Hepatic stellate cell (primary cell): ENCODE measurements around the gene REEP3.
"Not testable (repeated sequence)": the region's sequence is repeated elsewhere in the genome, so short reads cannot be mapped to it uniquely, and the experiment has no call there.

Experiments
- DNase-seq: peaks from one replicate; pipeline ENCODE4 v3.0.0; 2011; ENCODE audit warnings: low spot score

The REEP3 gene, protein sequence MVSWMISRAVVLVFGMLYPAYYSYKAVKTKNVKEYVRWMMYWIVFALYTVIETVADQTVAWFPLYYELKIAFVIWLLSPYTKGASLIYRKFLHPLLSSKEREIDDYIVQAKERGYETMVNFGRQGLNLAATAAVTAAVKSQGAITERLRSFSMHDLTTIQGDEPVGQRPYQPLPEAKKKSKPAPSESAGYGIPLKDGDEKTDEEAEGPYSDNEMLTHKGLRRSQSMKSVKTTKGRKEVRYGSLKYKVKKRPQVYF

DNA sequence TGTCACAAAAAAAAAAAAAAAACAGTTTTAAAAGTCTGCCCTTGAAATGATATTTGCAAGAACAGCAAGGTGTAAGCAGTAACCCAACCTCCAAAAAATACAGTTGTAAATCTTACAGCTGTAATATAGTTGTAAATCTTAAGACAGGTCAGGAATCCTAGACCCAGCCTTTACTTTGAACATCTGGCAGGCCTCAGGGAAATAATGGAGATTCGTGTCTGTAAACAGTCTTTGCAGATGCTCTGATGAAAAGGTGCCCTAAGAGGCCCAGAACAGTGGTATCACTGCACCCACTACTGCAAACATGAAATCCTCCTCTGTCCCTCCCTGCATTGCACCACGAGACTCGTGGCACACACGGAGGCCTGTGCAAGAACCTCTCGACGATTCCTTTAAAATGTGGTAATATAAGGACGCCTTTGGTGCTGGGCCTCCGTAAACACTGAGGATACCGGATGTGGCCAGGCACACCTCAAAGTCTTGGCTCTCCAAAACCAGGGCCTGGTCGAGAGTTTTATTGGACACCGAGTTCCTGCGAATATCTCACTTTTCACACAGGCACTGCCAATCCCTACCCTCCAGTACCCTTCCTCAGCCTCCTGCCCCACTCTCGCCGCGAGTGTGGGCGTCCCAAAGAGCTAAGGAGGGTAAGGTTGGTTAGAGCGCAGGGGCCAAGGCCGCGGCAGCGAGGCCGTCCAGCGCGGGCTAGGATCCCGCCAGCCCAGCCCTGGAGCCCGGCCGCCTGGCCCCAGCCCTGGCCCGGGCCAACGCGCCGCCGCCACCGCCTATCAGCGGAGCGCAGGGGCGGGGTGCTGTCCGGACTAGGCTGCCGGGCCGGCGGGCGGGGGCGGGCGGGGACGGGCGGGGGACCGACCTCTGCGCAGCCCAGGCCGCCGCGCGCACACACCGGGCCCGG, at the start of gene REEP3:
Gene REEP3, plus strand, starts transcription at position 902 of the 916 bp plus-strand sequence. CDS start 145 bp downstream, outside the sequence.
- no peak for DNase-seq

DNA sequence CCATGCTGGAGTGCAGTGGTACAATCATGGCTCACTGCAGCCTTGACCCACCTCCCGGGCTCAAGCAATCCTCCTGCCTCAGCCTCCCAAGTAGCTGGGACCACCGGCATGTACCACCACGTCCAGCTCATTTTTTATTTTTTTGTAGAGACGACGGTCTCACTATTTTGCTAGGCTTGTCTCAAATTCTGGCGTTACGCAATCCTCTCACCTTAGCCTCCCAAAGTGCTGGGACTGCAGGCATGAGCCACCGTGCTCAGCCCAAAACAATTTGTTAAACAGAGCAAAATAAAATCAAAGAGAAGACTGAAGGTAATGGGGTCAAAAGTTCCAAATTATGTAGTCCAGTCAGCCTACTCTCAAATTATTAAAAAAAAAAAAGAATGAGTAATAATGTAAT, 46.7 kb upstream of the REEP3 start:
- DNase-seq: no peak

DNA sequence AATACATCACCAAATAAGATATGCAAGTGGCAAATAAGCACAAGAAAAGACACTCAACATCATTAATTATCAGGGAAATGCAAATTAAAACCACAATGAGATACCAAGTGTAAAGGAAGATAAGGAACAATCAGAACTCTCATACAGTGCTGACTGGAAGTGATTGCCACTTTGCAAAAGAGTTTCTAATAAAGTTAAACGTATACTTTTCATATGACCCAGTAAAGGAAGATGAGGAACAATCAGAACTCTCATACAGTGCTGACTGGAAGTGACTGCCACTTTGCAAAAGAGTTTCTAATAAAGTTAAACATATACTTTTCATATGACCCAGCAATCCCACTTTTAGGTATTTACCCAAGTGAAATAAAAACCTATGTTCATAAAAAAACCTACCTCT, 43.3 kb upstream of the REEP3 start:
- no peak for DNase-seq

DNA sequence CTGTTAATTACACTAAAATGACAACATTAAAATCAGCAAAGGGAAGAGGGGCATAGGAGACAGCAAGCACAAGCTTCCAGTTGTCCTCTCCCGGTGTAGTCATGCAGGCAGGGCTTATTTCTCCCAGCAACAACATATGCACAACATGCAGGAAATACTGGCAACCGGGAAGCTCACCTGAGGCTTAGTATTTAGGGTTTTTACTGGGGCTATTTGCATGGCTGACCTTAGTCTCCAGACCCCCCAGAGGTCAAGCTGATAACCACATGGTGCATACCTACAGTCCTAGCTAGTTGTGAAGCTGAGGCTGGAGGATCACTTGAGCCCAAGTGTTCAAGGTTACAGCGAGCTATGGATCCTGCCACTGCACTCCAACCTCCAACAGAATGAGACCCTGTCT, 42.6 kb upstream of the REEP3 start:
- DNase-seq: no peak

DNA sequence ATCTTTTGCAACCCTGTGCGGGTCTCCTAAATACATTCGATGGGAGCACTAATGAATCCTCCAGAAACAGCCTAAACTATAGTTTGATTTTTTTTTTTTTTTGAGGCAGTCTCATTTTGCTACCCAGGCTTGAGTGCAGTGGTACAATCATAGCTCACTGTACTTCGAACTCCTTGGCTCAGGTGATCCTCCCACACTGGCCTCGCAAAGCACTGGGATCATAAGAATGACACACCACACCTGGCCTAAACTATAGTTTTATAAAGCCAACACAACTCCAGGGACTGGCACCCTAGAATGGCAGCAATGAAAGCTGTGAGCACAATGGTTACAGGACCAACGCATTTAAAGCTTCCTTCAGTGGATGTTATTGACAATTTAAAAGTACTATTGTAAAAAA, 41.0 kb upstream of the REEP3 start:
- DNase-seq: no peak

DNA sequence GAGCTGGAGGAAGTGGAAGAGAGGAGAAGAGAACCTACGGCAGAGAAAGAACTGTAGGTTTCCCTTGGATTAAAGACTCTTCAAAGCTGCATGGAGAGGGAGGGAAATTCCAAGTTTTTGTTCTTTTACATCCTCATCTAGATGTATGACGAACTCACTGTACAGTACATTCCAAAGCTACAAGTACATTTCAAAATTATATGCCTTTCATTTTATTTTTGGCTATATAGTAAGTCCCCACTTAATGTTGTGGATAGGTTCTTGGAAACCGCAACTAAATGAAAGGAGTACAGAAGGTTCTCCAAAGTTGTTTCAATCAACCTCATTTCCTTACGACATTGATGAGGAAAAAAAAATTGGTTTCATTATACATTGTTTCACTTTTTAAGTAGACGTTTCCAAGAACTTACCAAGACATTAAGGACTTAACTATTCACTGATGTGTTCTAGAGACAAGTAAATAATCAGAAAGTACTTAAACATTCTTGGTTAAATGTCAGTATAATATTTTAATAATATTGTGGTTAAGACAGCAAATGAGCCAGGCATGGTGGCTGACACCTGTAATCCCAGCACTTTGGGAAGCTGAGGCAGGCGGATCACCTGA, 39.3 kb upstream of the REEP3 start:
- no peak for DNase-seq

DNA sequence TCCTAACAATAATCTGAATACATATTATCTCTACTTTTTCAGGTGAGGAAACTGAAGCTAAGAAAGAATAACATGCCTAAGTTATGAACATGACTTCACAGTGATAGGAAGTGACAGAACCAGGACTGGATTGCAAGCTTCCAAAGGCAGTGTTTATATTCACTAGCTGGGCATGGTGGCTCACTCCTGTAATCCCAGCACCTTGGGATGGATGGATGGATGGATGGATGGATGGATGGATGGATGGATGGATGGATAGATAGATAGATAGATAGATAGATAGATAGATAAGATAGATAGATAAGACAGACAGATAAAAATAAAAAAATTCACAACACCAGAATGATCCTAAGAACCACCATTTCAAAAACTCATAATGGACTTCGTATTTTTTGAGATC, 37.2 kb upstream of the REEP3 start:
- no peak for DNase-seq

DNA sequence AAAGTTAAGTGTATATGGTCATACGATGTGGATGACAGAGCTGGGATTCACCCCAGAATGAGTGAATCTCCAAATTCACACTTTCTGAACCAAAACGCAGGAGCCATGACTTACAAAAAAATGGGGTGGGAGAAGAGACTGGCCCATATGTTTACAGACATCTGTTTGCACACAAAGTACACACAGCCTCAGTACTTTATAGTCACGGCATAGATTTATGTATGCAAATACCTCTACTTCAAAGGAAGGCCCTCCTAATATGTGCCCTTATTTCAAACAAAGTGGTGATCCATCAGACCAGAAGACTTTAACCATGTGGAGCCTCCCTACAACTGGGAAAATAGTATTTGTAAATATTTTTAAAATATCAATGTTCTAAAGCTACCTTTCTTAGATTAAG, 33.2 kb upstream of the REEP3 start:
- no peak for DNase-seq

DNA sequence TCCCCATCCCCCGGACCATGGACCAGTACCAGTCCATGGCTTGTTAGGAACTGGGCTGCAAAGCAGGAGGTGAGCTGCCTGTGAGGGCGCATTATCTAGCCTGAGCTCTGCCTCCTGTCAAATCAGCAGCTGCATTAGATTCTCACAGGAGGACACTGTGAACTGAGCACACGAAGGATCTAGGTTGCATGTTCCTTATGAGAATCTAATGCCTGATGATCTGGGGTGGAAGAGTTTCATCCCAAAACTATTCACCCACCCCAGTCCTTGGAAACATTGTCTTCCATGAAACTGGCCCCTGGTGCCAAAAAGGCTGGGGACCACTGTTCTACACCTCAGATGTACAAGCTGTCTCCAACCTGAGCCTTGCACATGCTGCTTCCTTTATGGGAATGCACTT, 31.4 kb upstream of the REEP3 start:
- no peak for DNase-seq

DNA sequence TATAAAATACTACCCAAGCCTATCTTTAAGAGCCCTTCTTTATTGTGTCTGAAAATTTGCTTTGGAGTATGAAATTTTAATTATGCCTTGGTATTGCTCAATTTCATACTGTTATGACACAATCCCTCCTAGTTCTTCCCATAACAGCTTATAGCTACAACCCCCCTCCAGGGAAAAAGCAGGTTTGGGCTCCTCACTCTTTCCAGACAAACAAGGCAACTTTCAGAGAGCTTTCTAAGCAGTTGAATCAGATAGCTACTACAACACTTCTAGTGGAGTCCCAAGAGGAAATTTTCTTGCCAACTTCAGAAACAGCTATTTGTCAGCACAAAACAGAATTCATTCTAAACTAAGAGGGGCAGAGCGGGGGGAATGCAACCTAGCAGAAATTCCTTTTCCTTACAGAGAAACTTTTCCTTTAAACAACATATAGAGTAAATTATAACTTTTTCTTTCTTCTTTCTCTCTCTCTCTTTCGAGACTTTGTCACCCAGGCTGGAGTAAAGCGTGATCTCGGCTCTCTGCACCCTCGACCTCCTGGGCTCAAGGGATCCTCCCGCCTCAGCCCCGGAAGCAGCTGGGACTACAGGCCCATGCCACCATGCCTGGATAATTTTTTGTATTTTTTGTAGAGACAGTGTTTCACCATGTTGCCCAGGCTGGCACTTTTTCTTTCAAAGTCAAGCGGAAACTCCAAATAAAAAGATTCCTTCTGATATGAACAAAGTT, 29.4 kb upstream of the REEP3 start:
- DNase-seq: peak; percentile 55

DNA sequence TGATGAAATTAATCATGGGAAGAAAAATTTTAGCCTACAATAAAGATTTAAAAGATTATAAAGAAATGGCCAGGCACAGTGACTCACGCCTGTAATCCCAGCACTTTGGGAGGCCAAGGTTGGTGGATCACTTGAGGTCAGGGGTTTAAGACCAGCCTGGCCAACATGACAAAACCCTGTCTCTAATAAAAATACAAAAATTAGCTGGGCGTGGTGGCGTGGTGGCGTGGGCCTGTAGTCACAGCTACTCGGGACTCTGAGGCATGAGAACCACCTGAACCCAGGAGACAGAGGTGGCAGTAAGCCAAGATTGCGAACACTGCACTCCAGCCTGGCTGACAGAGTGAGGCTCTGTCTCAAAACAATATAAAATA, 28.9 kb upstream of the REEP3 start:
- not testable (repeated sequence) for DNase-seq

DNA sequence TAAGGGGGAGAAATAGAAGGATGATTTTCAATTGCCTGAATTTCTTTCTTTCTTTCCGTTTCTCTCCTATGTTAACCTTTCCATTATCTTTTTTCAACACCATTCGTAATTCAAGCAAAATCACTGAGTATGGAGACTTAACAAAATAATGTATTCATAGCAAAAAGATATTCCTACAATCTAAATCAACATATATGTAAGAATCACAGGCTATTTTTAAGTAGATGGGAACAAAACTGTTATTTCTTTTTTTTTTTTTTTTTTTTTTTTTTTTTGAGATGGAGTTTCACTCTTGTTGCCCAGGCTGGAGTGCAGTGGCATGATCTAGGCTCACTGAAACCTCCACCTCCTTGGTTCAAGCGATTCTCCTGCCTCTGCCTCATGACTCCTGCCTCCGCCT, 28.2 kb upstream of the REEP3 start:
- no peak for DNase-seq

DNA sequence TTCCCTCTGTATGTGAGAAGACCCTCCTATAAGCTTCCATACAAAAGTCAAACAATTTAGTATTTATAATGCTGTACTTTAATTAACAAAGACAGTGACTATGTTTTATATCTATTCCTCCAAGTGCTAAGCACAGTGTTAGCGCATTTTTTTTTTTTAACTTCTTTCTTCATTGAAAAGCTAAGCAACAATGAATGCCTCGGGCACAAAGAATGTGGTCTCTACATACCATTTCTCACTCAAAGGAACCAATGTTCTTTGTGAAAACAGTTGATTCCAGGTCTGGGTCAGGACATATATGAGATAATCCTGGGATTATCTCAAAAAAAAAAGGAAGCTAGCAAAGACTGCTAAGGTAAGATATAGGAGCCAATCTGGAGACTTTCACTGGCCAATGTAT, 26.2 kb upstream of the REEP3 start:
- DNase-seq: no peak

DNA sequence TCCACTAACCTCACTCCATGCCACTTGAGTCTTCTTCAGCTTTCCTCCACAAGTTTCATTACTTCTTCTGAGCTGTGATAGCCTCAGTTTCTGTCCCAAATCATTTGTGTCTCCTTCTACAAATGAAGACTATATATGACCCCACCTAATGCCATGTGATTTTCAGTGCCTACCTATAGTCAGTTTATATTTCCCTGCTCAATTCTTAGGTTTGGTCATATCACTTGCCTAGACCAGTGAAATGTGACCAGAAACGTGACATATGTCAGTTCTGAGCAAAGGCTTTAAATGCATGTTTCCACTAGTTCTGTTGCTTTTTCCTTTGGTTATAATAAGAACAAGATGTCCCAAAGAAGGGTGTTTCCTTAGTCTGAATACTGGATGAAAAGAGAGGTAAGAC, 24.6 kb upstream of the REEP3 start:
- no peak for DNase-seq

DNA sequence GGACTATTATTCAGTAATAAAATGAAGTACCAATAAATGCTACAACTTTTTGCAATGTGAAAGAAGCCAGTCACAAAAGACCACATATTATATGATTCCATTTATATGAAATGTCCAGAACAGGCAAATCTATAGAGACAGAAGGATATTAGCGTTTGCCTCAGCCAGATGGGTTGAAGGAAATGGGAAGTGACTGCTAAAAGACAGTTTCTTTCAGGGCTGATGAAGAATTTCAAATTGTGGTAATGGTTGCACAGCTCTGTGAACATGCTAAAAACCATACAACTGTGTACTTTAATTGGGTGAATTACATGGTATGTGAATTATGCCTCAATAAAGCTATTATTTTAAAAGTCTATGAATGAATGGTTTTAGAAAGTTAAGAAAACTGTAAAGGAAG, 23.9 kb upstream of the REEP3 start:
- no peak for DNase-seq

DNA sequence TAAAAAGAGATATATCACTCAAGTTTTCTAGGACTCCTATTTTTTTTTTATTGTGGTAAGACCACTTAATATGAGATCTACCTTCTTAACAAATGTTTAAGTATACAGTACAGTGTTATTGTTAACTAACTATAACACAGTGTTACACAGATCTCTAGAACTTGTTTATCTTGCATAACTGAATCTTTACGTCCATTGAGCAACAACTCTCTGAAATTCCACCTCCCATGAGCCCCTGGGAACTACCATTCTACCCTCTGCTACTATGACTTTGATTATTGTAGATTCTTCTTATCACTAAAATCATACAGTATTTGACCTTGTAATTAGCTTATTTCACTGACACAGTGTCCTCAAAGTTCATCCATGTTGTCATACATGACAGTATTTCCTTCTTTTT, 22.5 kb upstream of the REEP3 start:
- DNase-seq: no peak

DNA sequence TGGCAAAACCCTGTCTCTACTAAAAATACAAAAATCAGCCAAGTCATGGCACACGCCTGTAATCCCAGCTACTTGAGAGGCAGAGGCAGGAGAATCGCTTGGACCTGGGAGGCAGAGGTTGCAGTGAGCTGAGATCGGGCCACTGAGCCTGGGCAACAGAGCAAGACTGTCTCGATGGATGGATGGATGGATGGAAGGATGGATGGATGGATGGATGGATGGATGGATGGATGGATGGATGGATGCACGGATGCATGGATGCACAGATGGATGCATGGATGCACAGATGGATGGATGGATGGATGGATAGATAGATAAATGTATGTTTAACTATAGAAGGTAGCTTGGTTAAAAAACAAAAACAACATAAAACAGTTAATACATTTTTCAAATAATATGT, 20.6 kb upstream of the REEP3 start:
- not testable (repeated sequence) for DNase-seq

DNA sequence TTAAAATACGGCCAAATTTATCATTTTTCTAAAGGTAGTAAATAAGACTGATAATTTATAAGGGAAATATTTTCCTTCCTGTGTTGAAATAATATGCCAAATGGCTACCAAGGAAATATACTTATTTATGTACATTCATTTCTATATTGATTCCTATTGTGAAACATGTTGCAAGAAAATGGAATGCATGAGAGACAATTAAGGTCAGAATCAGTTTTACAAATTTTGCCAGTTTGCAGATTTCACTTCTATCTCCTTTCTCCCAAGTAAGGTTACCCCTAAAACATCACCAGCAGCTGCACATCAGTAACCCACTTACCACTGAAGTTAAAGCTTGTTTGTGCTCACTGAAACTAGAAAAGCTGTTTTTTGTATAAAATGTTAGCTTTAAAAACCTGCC, 19.2 kb upstream of the REEP3 start:
- DNase-seq: no peak

DNA sequence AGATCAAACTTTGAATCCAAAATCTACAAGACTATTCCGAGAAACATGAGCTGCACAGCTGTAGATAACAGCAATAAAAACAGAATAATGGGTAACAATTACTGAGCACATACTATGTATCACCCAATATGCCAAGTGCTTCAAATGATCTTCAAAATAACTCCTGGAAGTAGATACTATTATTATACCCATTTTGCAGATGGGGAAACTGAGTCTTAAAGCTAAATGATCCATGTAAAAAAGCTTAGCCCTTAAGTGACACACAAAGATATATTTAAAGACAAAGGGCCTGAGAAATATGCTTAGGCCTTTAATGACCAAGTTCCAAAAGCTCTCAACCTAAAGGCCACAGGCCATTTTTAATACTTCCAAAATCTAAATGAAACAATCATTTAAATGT, 18.4 kb upstream of the REEP3 start:
- no peak for DNase-seq

DNA sequence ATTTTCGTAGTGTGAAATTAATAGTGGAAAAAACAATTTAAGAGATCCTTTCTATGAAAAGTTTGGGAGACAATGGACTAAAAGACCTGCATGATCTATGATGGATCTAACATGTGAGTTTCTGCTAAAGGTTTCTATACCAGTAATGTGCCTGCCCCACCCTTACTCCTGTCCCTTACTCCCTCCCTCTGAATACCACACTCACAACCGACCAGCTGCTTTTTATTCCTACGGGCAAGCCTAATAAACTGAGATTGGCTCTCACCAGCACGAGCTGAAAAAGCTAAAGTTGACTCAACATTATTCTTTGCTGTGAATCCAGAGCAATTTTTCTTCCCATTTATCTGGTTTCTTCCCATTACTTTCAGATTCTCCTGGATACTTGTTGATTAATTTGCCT, 17.8 kb upstream of the REEP3 start:
- no peak for DNase-seq

DNA sequence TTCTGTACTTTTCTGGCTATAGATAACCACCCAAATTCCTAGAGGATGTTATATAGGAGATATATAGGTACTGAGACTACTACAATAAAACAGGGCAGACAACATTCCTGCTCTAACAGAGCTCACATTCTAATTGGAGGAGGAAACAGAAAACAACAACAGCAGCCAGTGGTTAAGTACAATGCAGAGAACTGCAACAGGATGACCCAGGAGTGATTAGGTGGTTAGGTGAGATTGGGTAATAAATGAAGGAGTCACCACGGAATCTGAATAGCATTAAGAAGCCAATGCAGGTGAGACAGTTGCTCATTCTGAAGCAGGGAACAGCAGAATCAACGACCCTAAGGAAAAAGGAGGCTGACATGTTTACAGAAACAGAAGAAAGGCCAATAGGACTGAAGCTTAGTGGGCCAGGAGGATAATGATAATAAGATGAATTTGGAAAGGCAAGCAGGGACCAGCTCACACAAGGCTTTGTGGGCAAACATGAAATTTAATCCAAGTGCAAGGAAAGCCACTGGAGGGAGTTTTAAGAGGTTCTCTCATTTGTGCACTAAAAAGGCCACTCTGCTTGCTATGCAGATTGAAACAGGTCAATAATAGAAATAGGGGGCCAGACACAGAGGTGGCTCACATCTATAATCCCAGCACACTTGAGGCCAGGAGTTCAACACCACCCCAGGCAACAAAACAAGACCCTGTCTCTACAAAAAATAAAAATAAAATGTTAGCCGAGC, 16.9 kb upstream of the REEP3 start:
- DNase-seq: no peak

DNA sequence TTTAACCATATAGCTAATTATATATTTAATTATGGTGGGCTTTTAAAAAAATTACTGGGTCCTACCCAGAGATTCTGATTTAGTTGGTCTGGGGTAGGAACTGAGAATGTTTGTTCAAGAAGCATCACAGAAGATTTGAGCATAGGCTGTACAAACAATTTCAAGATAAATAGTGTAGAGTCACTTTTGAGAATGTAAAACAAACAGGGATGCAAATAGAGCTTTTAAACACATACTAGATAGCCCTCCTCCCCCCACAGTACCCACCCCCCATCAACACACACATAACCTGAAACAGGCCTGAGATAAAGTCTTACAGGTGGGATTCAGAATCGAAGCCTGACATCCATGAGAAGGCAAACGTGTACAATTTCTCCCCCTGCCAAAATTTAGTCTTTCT, 15.6 kb upstream of the REEP3 start:
- DNase-seq: no peak
